ENCODE results near the gene PAEP.
"Not testable (repeated sequence)": the region's sequence is repeated elsewhere in the genome, so short reads cannot be mapped to it uniquely, and the experiment has no call there.

Gene PAEP

DNA sequence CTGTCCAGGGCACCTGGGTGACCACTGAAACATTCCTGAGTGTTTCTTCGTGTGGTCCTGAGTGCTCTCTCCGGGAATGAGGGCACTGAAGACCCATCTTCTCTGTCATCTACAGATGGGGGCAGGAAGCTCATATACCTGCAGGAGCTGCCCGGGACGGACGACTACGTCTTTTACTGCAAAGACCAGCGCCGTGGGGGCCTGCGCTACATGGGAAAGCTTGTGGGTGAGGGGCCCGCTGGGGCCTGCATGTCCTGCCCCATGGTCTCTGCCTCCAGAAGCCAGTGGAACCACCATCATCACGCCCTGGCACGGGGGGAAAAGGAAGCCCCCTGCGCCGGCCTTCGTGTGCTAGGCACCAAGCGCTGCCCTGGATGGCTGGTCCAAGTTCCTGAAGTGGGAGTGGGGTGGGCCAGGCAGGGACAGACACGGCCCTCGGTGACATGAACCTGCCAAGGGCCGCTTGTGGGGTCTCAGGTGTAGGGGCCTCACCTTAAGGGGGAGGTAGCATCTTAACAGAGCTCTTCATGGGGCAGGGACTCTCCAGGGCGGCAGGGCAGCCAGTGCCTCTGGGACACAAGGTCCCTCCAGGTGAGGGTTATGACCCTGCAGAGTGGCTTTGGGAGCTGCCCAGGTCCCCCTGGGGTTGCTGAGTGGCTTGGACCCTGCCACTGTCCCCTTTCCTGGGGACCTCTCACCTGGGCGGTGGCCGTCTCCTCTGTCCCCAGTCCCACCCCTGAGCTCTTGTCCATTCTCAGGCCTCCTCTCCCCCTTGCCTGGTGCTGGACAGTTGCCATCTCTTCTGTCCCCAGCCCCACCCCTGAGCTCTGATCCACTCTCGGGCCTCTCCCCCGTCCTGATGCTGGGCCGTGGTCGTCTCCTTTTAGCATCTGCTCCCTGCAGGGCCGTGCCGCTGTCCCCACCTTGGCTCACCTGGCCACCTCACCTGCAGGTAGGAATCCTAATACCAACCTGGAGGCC, 13.5 kb upstream of the PAEP start:
- DNase-seq (ENCODE audit: extremely low spot score): no peak
- TF ChIP-seq ZNF384 (IDR thresholded peaks at IDR 0.05) (no peak), FOXK2 (IDR thresholded peaks at IDR 0.05) (no peak), NFRKB (IDR thresholded peaks at IDR 0.05) (no peak), L3MBTL2 (conservative IDR thresholded peaks at IDR 0.05) (no peak), SP1 (IDR thresholded peaks at IDR 0.05) (no peak), HDGF (IDR thresholded peaks at IDR 0.05; ENCODE audit: borderline replicate concordance) (no peak)
- ChIA-PET CTCF (no interaction called here), POLR2A (no interaction called here)

DNA sequence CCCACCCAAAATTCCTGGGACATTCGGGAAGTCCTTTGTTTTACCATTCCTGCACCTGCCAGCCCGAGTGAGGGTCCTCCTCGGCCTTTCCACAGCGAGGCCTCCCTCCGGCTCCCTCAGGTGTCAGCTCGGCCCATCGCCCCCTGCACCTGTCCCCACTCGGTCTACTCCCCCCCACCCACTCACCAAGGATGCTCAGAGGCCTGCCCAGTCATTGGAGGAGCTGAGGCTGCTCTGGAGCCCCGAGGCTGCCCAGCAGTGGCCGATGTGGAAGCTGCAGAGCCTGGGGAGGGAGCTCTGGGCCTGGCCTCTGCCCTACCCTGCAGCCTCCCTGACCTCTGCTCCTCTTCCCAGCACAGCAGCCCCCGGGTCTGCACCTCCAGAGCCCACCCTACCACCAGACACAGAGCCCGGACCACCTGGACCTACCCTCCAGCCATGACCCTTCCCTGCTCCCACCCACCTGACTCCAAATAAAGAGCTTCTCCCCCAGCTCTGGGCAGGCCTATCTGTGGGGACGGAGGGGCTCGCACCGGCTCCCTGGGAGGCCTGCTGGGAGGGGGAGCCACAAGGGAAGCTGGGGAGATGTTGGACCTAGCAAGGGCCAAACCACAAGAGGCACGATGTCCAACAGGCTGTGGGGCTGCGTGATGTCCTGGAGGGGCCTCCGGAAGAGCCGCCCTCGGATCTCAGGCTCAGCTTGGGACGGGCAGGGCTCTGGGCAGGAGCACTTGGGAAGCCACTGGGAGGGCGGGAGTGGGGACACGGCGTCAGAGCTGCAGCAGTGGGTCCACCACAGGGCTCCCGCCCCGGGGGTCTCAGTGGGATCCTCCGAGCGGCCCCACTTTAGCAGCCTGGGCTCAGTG, 11.8 kb upstream of the PAEP start:
- POLR2A ChIA-PET; DNase-seq (ENCODE audit: extremely low spot score); CTCF ChIA-PET: not testable (repeated sequence)

DNA sequence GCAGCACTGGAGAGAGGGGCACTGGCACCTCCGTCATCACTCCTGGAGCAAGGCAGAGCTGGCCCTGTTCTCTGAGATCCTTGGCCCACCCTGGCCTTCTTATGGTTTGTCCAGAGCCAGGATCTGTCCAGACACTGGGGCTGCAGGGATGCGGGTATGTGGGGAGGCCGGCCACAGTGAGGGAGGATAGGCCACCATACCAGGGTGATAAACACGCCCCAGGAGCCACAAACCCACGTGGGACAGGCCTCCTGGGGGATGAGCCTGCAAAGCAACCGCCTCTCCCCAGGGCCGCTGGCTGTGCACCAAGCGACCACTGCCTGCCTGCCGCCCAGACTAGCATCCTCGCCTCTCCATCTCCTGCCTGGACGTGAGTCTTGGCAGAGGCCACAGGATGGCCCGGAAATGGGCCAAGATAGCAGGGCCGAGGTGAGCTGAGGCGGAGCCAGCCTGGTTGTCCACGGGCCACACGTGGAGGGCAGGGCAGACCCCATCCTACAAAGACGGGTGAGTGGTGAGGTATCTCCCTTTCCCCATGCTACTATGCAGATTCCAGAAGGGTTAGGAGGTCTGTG, 11.1 kb upstream of the PAEP start:
- no peak for TF ChIP-seq NFRKB (IDR thresholded peaks at IDR 0.05)
- no peak for TF ChIP-seq SP1 (IDR thresholded peaks at IDR 0.05)
- no peak for TF ChIP-seq FOXA1 (IDR thresholded peaks at IDR 0.05)
- CTCF ChIA-PET: no interaction called here
- DNase-seq (ENCODE audit: extremely low spot score): no peak
- POLR2A ChIA-PET: no interaction called here

DNA sequence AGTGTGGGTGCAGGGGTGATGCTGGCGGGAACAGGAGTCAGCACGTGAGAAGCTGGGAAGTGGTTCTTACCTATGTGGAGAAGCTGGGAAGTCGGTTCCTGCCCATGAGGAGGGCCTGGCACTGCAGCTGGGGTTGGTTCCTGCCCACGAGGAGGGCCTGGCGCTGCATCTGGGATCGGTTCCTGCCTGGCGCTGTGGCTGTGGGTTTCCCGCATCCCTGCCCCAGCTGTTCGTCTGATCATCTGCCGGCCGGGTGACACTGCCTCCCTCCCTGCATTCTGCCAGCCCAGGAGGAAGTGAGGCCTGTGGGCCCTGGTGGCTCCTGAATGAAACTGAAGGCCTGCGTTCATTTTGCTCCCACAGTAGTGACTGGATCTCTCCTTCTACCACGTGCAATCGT, 10.5 kb upstream of the PAEP start:
- TF ChIP-seq FOXA1 (IDR thresholded peaks at IDR 0.05): no peak
- TF ChIP-seq LEF1 (IDR thresholded peaks at IDR 0.05; ENCODE audit: borderline replicate concordance): no peak
- TF ChIP-seq ARNT (IDR thresholded peaks at IDR 0.05): no peak
- ChIA-PET POLR2A (no interaction called here), CTCF (no interaction called here)
- DNase-seq (ENCODE audit: extremely low spot score): no peak

- ChIA-PET CTCF (no interaction called here), POLR2A (no interaction called here)
- TF ChIP-seq SUZ12 (IDR thresholded peaks at IDR 0.05): no peak
- no peak for TF ChIP-seq TARDBP (IDR thresholded peaks at IDR 0.05)
- no peak for DNase-seq (ENCODE audit: extremely low spot score)
Observed at GRCh38 chr9:135551456-135551855, 10.1 kb upstream of the PAEP start.

GRCh38 chr9:135552021-135552697, 9.4 kb upstream of the PAEP start:
- TF ChIP-seq CTBP1 (IDR thresholded peaks at IDR 0.05; ENCODE audit: borderline replicate concordance) (no peak), SUZ12 (IDR thresholded peaks at IDR 0.05) (no peak), HDGF (IDR thresholded peaks at IDR 0.05; ENCODE audit: borderline replicate concordance) (no peak), FOXK2 (IDR thresholded peaks at IDR 0.05) (no peak), SP1 (IDR thresholded peaks at IDR 0.05) (no peak), L3MBTL2 (conservative IDR thresholded peaks at IDR 0.05) (no peak), ARNT (IDR thresholded peaks at IDR 0.05) (no peak), TARDBP (IDR thresholded peaks at IDR 0.05) (no peak), FOXA1 (IDR thresholded peaks at IDR 0.05) (no peak), PKNOX1 (IDR thresholded peaks at IDR 0.05) (no peak), BHLHE40 (IDR thresholded peaks at IDR 0.05; ENCODE audit: borderline replicate concordance) (no peak), FOXM1 (IDR thresholded peaks at IDR 0.05; ENCODE audit: borderline replicate concordance) (no peak), ELF4 (IDR thresholded peaks at IDR 0.05) (no peak)
- ChIA-PET CTCF (interaction anchor here (0.6 kb wide), 1 partner anchor 11 kb away, joined by 4 read pairs; no protein-coding TSS in a partner anchor), POLR2A (no interaction called here)
- no peak for DNase-seq (ENCODE audit: extremely low spot score)

DNA sequence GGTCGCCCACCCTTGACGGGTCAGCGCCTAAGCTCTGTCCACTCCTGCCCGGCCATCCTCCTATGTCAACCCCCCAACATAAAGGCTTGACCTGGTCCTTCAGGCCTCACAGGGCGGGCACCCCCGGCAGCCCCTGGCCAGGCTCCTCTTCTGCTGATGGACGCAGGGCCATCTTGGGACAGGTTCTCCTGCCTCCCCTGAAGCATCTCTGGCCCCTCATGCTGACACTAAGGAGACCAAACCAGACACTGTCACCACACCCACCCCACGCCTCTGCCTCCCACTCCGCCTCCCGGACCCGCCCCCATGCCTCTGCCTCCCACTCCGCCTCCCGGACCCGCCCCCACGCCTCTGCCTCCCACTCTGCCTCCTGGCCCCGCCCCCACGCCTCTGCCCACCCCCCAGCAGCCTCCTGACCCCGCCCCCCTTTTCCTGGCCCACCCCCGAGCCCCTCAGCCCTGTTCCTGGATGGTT, 8.8 kb upstream of the PAEP start:
- CTCF ChIA-PET: no interaction called here
- no peak for TF ChIP-seq SUZ12 (IDR thresholded peaks at IDR 0.05)

GRCh38 chr9:135554718-135555117, 6.8 kb upstream of the PAEP start:
- POLR2A ChIA-PET: no interaction called here
- no peak for DNase-seq (ENCODE audit: extremely low spot score)
- TF ChIP-seq FOXK2 (IDR thresholded peaks at IDR 0.05) (no peak), ELF4 (IDR thresholded peaks at IDR 0.05) (no peak), NFRKB (IDR thresholded peaks at IDR 0.05) (no peak), TARDBP (IDR thresholded peaks at IDR 0.05) (no peak)
- CTCF ChIA-PET: no interaction called here

More for the DNA sequence above, 8.8 kb upstream of the PAEP start:
- DNase-seq (ENCODE audit: extremely low spot score): no peak
- POLR2A ChIA-PET: no interaction called here

Measured in HEK293T (cell line).